Epidermal melanocyte (primary cell): ENCODE measurements around the gene MYO3B.
"Not testable (repeated sequence)": the region's sequence is repeated elsewhere in the genome, so short reads cannot be mapped to it uniquely, and the experiment has no call there.

ENCODE experiments used
- DNase-seq: peaks from one replicate; pipeline ENCODE4 v3.0.0; 2011; ENCODE audit warnings: low spot score; ENCODE audit not compliant: insufficient read length

The MYO3B gene

GRCh38 chr2:170336408-170336807 is 158.5 kb downstream of the MYO3B start:
- no peak for DNase-seq

- DNase-seq = no peak
These were observed 159.0 kb downstream of the MYO3B start for GRCh38 chr2:170336916-170337315.

GRCh38 chr2:170339322-170339721 is 161.4 kb downstream of the MYO3B start:
- no peak for DNase-seq

- DNase-seq = no peak
These were observed 162.1 kb downstream of the MYO3B start for GRCh38 chr2:170339750-170340692.

- no peak for DNase-seq
These were observed 162.7 kb downstream of the MYO3B start for GRCh38 chr2:170340693-170341068.

- DNase-seq = no peak
These were observed 164.0 kb downstream of the MYO3B start for GRCh38 chr2:170341684-170342623.

- no peak for DNase-seq
These were observed 166.9 kb downstream of the MYO3B start for GRCh38 chr2:170344663-170345346.

GRCh38 chr2:170345607-170346006 is 167.7 kb downstream of the MYO3B start:
- DNase-seq = no peak

GRCh38 chr2:170349269-170349668 is 171.3 kb downstream of the MYO3B start:
- DNase-seq = not testable (repeated sequence)

GRCh38 chr2:170350929-170351826 is 173.2 kb downstream of the MYO3B start:
- no peak for DNase-seq

- DNase-seq = no peak
These were observed 175.8 kb downstream of the MYO3B start for GRCh38 chr2:170353723-170354122.

GRCh38 chr2:170354388-170354787 is 176.4 kb downstream of the MYO3B start:
- DNase-seq = no peak

- DNase-seq = no peak
These were observed 177.2 kb downstream of the MYO3B start for GRCh38 chr2:170354855-170355780.

GRCh38 chr2:170359466-170359865 is 181.5 kb downstream of the MYO3B start:
- DNase-seq = no peak

- no peak for DNase-seq
These were observed 182.7 kb downstream of the MYO3B start for GRCh38 chr2:170360546-170361089.

GRCh38 chr2:170361090-170361936 is 183.4 kb downstream of the MYO3B start:
- DNase-seq = peak; percentile 38

GRCh38 chr2:170362313-170362870 is 184.4 kb downstream of the MYO3B start:
- DNase-seq = no peak
